ENCODE results near the gene RBM48.

The RBM48 gene

GRCh38 chr7:92560602-92561001 lies 32.0 kb downstream of the RBM48 start:
- H2AK5ac ChIP-seq (ENCODE audit: low read length): no peak overlapping the region
- H3K14ac ChIP-seq (ENCODE audit: low read length): no peak overlapping the region
- H3K23ac ChIP-seq (ENCODE audit: low read length): no peak overlapping the region
- H2BK120ac ChIP-seq (ENCODE audit: insufficient read depth, low read length, poor library complexity): no peak overlapping the region
- no peaks in the 10 kb centered on the region for H3K79me2 ChIP-seq (ENCODE audit: control insufficient read depth, insufficient read depth, low read length, poor library complexity)
- no peak overlapping the region for H2AFZ ChIP-seq (ENCODE audit: insufficient read depth, low read length, poor library complexity)
- H3K4me3 ChIP-seq (ENCODE audit: low read depth, low read length): no peak overlapping the region
- no peaks in the 10 kb centered on the region for H3K27me3 ChIP-seq (ENCODE audit: insufficient read depth, low read length)
- H3K4me2 ChIP-seq (ENCODE audit: low read length): no peak overlapping the region
- no peak overlapping the region for H4K91ac ChIP-seq (ENCODE audit: low read depth, low read length)
- no peak overlapping the region for H3K27ac ChIP-seq (ENCODE audit: low read depth, low read length)
- H4K12ac ChIP-seq (ENCODE audit: low read depth, low read length): no peak overlapping the region
- H3K9ac ChIP-seq (ENCODE audit: low read length): no peak overlapping the region
- H3K9me3 ChIP-seq (ENCODE audit: insufficient read depth, low read depth, low read length): no peaks in the 10 kb centered on the region
- no peak overlapping the region for H4K8ac ChIP-seq (ENCODE audit: low read depth, low read length)
- H2BK5ac ChIP-seq (ENCODE audit: low read depth, low read length, poor library complexity): no peak overlapping the region
- no peak overlapping the region for H3K18ac ChIP-seq (ENCODE audit: low read length)
- peaks cover 0 to 2% of the 10 kb centered on the region in 2 experiments for H3K36me3 ChIP-seq (ENCODE audit: control insufficient read depth in 1 of 2, insufficient read depth in 2 of 2, low read length in 2 of 2)
- H3K4me1 ChIP-seq (ENCODE audit: control insufficient read depth in 1 of 2, insufficient read depth in 2 of 2, low read length in 2 of 2): no peaks in the 10 kb centered on the region
- no peak overlapping the region for H3K4ac ChIP-seq (ENCODE audit: low read depth, low read length)
- DNase-seq: peak in 1 of 2 donors; percentile 68
- no peaks in the 10 kb centered on the region for H3K79me1 ChIP-seq (ENCODE audit: low read length)
- H2BK12ac ChIP-seq (ENCODE audit: low read length): no peak overlapping the region

- no peaks in the 10 kb centered on the region for H3K4me1 ChIP-seq (ENCODE audit: control insufficient read depth in 1 of 2, insufficient read depth in 2 of 2, low read length in 2 of 2)
- H3K79me2 ChIP-seq (ENCODE audit: control insufficient read depth, insufficient read depth, low read length, poor library complexity): no peaks in the 10 kb centered on the region
- no peak overlapping the region for H3K23ac ChIP-seq (ENCODE audit: low read length)
- no peak overlapping the region for H3K4me3 ChIP-seq (ENCODE audit: low read depth, low read length)
- no peak overlapping the region for H2BK12ac ChIP-seq (ENCODE audit: low read length)
- H2AFZ ChIP-seq (ENCODE audit: insufficient read depth, low read length, poor library complexity): no peak overlapping the region
- no peak for DNase-seq
- H3K4ac ChIP-seq (ENCODE audit: low read depth, low read length): no peak overlapping the region
- no peak overlapping the region for H4K12ac ChIP-seq (ENCODE audit: low read depth, low read length)
- no peaks in the 10 kb centered on the region for H3K9me3 ChIP-seq (ENCODE audit: insufficient read depth, low read depth, low read length)
- H4K8ac ChIP-seq (ENCODE audit: low read depth, low read length): no peak overlapping the region
- H3K18ac ChIP-seq (ENCODE audit: low read length): no peak overlapping the region
- H4K91ac ChIP-seq (ENCODE audit: low read depth, low read length): no peak overlapping the region
- H2BK5ac ChIP-seq (ENCODE audit: low read depth, low read length, poor library complexity): no peak overlapping the region
- H2AK5ac ChIP-seq (ENCODE audit: low read length): no peak overlapping the region
- no peak overlapping the region for H3K9ac ChIP-seq (ENCODE audit: low read length)
- peaks cover 10 to 14% of the 10 kb centered on the region in 2 experiments for H3K36me3 ChIP-seq (ENCODE audit: control insufficient read depth in 1 of 2, insufficient read depth in 2 of 2, low read length in 2 of 2)
- H3K4me2 ChIP-seq (ENCODE audit: low read length): no peak overlapping the region
- peak overlapping the region; percentile 17 for H3K27ac ChIP-seq (ENCODE audit: low read depth, low read length)
- H3K27me3 ChIP-seq (ENCODE audit: insufficient read depth, low read length): no peaks in the 10 kb centered on the region
- WGBS (ENCODE audit: extremely low coverage, insufficient coverage, insufficient read length): no CpG with 5 or more reads among the region's 2 CpGs
- no peaks in the 10 kb centered on the region for H3K79me1 ChIP-seq (ENCODE audit: low read length)
- no peak overlapping the region for H2BK120ac ChIP-seq (ENCODE audit: insufficient read depth, low read length, poor library complexity)
- no peak overlapping the region for H3K14ac ChIP-seq (ENCODE audit: low read length)
Measured at GRCh38 chr7:92563345-92563744, 34.8 kb downstream of the RBM48 start.

- WGBS (ENCODE audit: extremely low coverage, insufficient coverage, insufficient read length): no CpG with 5 or more reads among the region's 6 CpGs
- Histone ChIP-seq H4K91ac (ENCODE audit: low read depth, low read length) (no peak overlapping the region), H3K4me3 (ENCODE audit: low read depth, low read length) (no peak overlapping the region), H3K14ac (ENCODE audit: low read length) (no peak overlapping the region), H4K8ac (ENCODE audit: low read depth, low read length) (no peak overlapping the region), H4K12ac (ENCODE audit: low read depth, low read length) (no peak overlapping the region), H3K4me2 (ENCODE audit: low read length) (no peak overlapping the region), H3K79me1 (ENCODE audit: low read length) (no peaks in the 10 kb centered on the region), H2AFZ (ENCODE audit: insufficient read depth, low read length, poor library complexity) (no peak overlapping the region), H2BK5ac (ENCODE audit: low read depth, low read length, poor library complexity) (no peak overlapping the region), H3K9ac (ENCODE audit: low read length) (no peak overlapping the region), H2AK5ac (ENCODE audit: low read length) (no peak overlapping the region), H3K4me1 (ENCODE audit: control insufficient read depth in 1 of 2, insufficient read depth in 2 of 2, low read length in 2 of 2) (no peaks in the 10 kb centered on the region), H3K27me3 (ENCODE audit: insufficient read depth, low read length) (no peaks in the 10 kb centered on the region), H2BK120ac (ENCODE audit: insufficient read depth, low read length, poor library complexity) (no peak overlapping the region), H3K23ac (ENCODE audit: low read length) (no peak overlapping the region), H3K18ac (ENCODE audit: low read length) (no peak overlapping the region), H3K36me3 (ENCODE audit: control insufficient read depth in 1 of 2, insufficient read depth in 2 of 2, low read length in 2 of 2) (peaks cover 16 to 17% of the 10 kb centered on the region in 2 experiments), H3K27ac (ENCODE audit: low read depth, low read length) (no peak overlapping the region), H3K9me3 (ENCODE audit: insufficient read depth, low read depth, low read length) (no peaks in the 10 kb centered on the region), H3K4ac (ENCODE audit: low read depth, low read length) (no peak overlapping the region), H3K79me2 (ENCODE audit: control insufficient read depth, insufficient read depth, low read length, poor library complexity) (no peaks in the 10 kb centered on the region), H2BK12ac (ENCODE audit: low read length) (no peak overlapping the region)
- no peak for DNase-seq
Measured at GRCh38 chr7:92567460-92567859, 38.9 kb downstream of the RBM48 start.

GRCh38 chr7:92569137-92569536 lies 40.5 kb downstream of the RBM48 start:
- no peaks in the 10 kb centered on the region for H3K27me3 ChIP-seq (ENCODE audit: insufficient read depth, low read length)
- no peaks in the 10 kb centered on the region for H3K79me1 ChIP-seq (ENCODE audit: low read length)
- H3K27ac ChIP-seq (ENCODE audit: low read depth, low read length): no peak overlapping the region
- no peak overlapping the region for H3K18ac ChIP-seq (ENCODE audit: low read length)
- no peak overlapping the region for H3K4me2 ChIP-seq (ENCODE audit: low read length)
- H3K36me3 ChIP-seq (ENCODE audit: control insufficient read depth in 1 of 2, insufficient read depth in 2 of 2, low read length in 2 of 2): peaks cover 19 to 20% of the 10 kb centered on the region in 2 experiments
- no peak for DNase-seq
- no peak overlapping the region for H2BK5ac ChIP-seq (ENCODE audit: low read depth, low read length, poor library complexity)
- no peak overlapping the region for H4K8ac ChIP-seq (ENCODE audit: low read depth, low read length)
- H2AK5ac ChIP-seq (ENCODE audit: low read length): no peak overlapping the region
- H3K79me2 ChIP-seq (ENCODE audit: control insufficient read depth, insufficient read depth, low read length, poor library complexity): no peaks in the 10 kb centered on the region
- no peak overlapping the region for H4K91ac ChIP-seq (ENCODE audit: low read depth, low read length)
- H3K9me3 ChIP-seq (ENCODE audit: insufficient read depth, low read depth, low read length): no peaks in the 10 kb centered on the region
- WGBS (ENCODE audit: extremely low coverage, insufficient coverage, insufficient read length): no CpG with 5 or more reads among the region's 4 CpGs
- no peak overlapping the region for H3K9ac ChIP-seq (ENCODE audit: low read length)
- no peak overlapping the region for H3K23ac ChIP-seq (ENCODE audit: low read length)
- no peak overlapping the region for H3K4me3 ChIP-seq (ENCODE audit: low read depth, low read length)
- no peak overlapping the region for H2BK12ac ChIP-seq (ENCODE audit: low read length)
- H4K12ac ChIP-seq (ENCODE audit: low read depth, low read length): no peak overlapping the region
- H3K4me1 ChIP-seq (ENCODE audit: control insufficient read depth in 1 of 2, insufficient read depth in 2 of 2, low read length in 2 of 2): no peaks in the 10 kb centered on the region
- no peak overlapping the region for H3K4ac ChIP-seq (ENCODE audit: low read depth, low read length)
- H2BK120ac ChIP-seq (ENCODE audit: insufficient read depth, low read length, poor library complexity): no peak overlapping the region
- H2AFZ ChIP-seq (ENCODE audit: insufficient read depth, low read length, poor library complexity): no peak overlapping the region
- no peak overlapping the region for H3K14ac ChIP-seq (ENCODE audit: low read length)

Measured in trophoblast cell (in vitro differentiated cells and primary cell).